Measurements from ENCODE around the gene GNAI1.

The GNAI1 gene

GRCh38 chr7:80253653-80254052, 119.0 kb downstream of the GNAI1 start:
- DNase-seq, result no peak

- DNase-seq, result no peak
Observed at GRCh38 chr7:80255656-80256055, 121.0 kb downstream of the GNAI1 start.

- DNase-seq, result no peak
Observed at GRCh38 chr7:80257756-80258155, 123.1 kb downstream of the GNAI1 start.

- no peak for DNase-seq
Observed at GRCh38 chr7:80260606-80261005, 126.0 kb downstream of the GNAI1 start.

- no peak for DNase-seq
Observed at GRCh38 chr7:80263333-80263732, 128.7 kb downstream of the GNAI1 start.

- DNase-seq, result no peak
Observed at GRCh38 chr7:80263821-80264220, 129.2 kb downstream of the GNAI1 start.

GRCh38 chr7:80264769-80265495, 130.3 kb downstream of the GNAI1 start:
- DNase-seq, result no peak

- DNase-seq, result no peak
Observed at GRCh38 chr7:80272560-80273239, 138.1 kb downstream of the GNAI1 start.

GRCh38 chr7:80273327-80273726, 138.7 kb downstream of the GNAI1 start:
- DNase-seq, result no peak

GRCh38 chr7:80275192-80275605, 140.6 kb downstream of the GNAI1 start:
- DNase-seq, result no peak

Measured in right kidney (tissue), 1 donor.